GM12878 (cell line): ENCODE measurements around the gene IGFALS. TPM values are rescaled to one million over a fixed set of nuclear protein-coding genes. Genes with fewer than 3 reads are reported as not detected.

ENCODE experiments used
- ATAC-seq: fragments of 200-7000 bp; cut with Tn5 transposase; 3 replicates; pipeline ENCODE4 v1.9.1; 2020; ENCODE audit warnings: mild to moderate bottlenecking, moderate library complexity
- BruUV-seq: library from RNA; stranded (reverse); fragments of 400-500 nt; replicated peaks from 2 replicates; lab custom pipeline; 2021; lab: Mats Ljungman, UMichigan
- CTCF ChIA-PET: fragments of 300-600 bp; sonication (Branson Sonifier 250); formaldehyde crosslinking; extraction: SDS; loops from one replicate; lab custom pipeline; 2021; ENCODE audit warnings: inconsistent platforms; lab: Yijun Ruan, JAX
- POLR2A ChIA-PET: fragments of 350-600 bp; formaldehyde crosslinking; extraction: SDS; loops from one replicate; lab custom pipeline; 2021; ENCODE audit warnings: inconsistent platforms; lab: Charles Lee
- RAD21 ChIA-PET: fragments of 300-600 bp; sonication (Branson Sonifier 250); formaldehyde crosslinking; loops from one replicate; lab custom pipeline; 2023; ENCODE audit warnings: antibody characterized with exemption; ENCODE audit not compliant: unreplicated experiment; lab: Charles Lee
- SMC1A ChIA-PET: fragments of 300-600 bp; sonication (Branson Sonifier 250); formaldehyde crosslinking; loops from one replicate; lab custom pipeline; 2023; ENCODE audit not compliant: unreplicated experiment, uncharacterized antibody; lab: Charles Lee
- DNase-seq: peaks from one replicate; pipeline ENCODE4 v3.0.0-alpha.2; 2011; ENCODE audit warnings: low read depth, low spot score
- FAIRE-seq: peaks from 3 replicates; lab custom pipeline; 2011; peaks lifted over from hg19 to GRCh38; lab: Jason Lieb, UNC
- H2AFZ ChIP-seq: 2 replicates; pipeline ENCODE4 v1.6.0; 2011; ENCODE audit warnings: low read depth, low read length, control low read depth; ENCODE audit not compliant: control insufficient read depth
- H3K27ac ChIP-seq: 2 replicates; pipeline ENCODE4 v1.5.1; 2011; ENCODE audit warnings: control low read depth; ENCODE audit not compliant: control insufficient read depth, insufficient read depth
- H3K27me3 ChIP-seq, 2 experiments: replicated peaks in 1 of 2; 2 replicates each; pipeline versions ENCODE4 v1.6.0 to v1.6.1; 2011; ENCODE audit warnings: low read length in 1 of 2; ENCODE audit not compliant: control insufficient read depth in 2 of 2, insufficient read depth in 2 of 2
- H3K36me3 ChIP-seq, 2 experiments: 2 replicates each; pipeline ENCODE4 v1.5.1; 2011; ENCODE audit warnings: low read length in 1 of 2; ENCODE audit not compliant: control insufficient read depth in 2 of 2, insufficient read depth in 2 of 2
- H3K4me1 ChIP-seq: 2 replicates; pipeline ENCODE4 v1.6.1; 2011; ENCODE audit warnings: mild to moderate bottlenecking, low read length, moderate library complexity, mixed read lengths; ENCODE audit not compliant: control insufficient read depth, insufficient read depth
- H3K4me2 ChIP-seq: 2 replicates; pipeline ENCODE4 v1.6.0; 2011; ENCODE audit warnings: control low read depth; ENCODE audit not compliant: control insufficient read depth, insufficient read depth
- H3K4me3 ChIP-seq: fragments of 200-600 bp; sonication (generic); 2 replicates; pipeline ENCODE4 v1.5.1; 2016
- H3K79me2 ChIP-seq: 2 replicates; pipeline ENCODE4 v1.6.0; 2011; ENCODE audit warnings: low read length; ENCODE audit not compliant: control insufficient read depth, insufficient read depth
- H3K9ac ChIP-seq: 2 replicates; pipeline ENCODE4 v1.8.0; 2011; ENCODE audit warnings: low read length, control low read depth, mixed read lengths; ENCODE audit not compliant: control insufficient read depth, insufficient read depth
- H3K9me3 ChIP-seq: replicated peaks from 3 replicates; pipeline ENCODE4 v1.5.1; 2011; ENCODE audit warnings: mild to moderate bottlenecking, low read length; ENCODE audit not compliant: control insufficient read depth, insufficient read depth
- H4K20me1 ChIP-seq: 2 replicates; pipeline ENCODE4 v1.6.0; 2011; ENCODE audit not compliant: control insufficient read depth, insufficient read depth
- ATF7 ChIP-seq: fragments of 450-650 bp; IDR thresholded peaks from 2 replicates; pipeline ENCODE4 v1.6.1; 2016; ENCODE audit warnings: low read depth, mild to moderate bottlenecking
- BRCA1 ChIP-seq: IDR thresholded peaks from 2 replicates; pipeline ENCODE4 v1.6.1; 2011; ENCODE audit warnings: low read depth, low read length, improper control_type of control experiment
- CHD4 ChIP-seq: fragments of 200-600 bp; sonication (generic); IDR thresholded peaks from 2 replicates; pipeline ENCODE4 v1.6.1; 2016; ENCODE audit warnings: mild to moderate bottlenecking
- DPF2 ChIP-seq: fragments of 450-650 bp; IDR thresholded peaks from 2 replicates; pipeline ENCODE4 v1.6.1; 2017; ENCODE audit warnings: mild to moderate bottlenecking
- JUND ChIP-seq: IDR thresholded peaks from 2 replicates; pipeline ENCODE4 v1.6.1; 2012; ENCODE audit warnings: low read depth, mild to moderate bottlenecking, low read length, improper control_type of control experiment, moderate library complexity
- KLF5 ChIP-seq: fragments of 450-650 bp; IDR thresholded peaks from 2 replicates; pipeline ENCODE4 v1.6.1; 2014; ENCODE audit warnings: mild to moderate bottlenecking; ENCODE audit not compliant: partially characterized antibody
- MTA3 ChIP-seq: IDR thresholded peaks from 2 replicates; pipeline ENCODE4 v1.6.1; 2012; ENCODE audit warnings: low read length, inconsistent platforms, borderline replicate concordance
- NR2C1 ChIP-seq: fragments of 450-650 bp; IDR thresholded peaks from 2 replicates; pipeline ENCODE4 v1.6.1; 2017; ENCODE audit warnings: antibody characterized with exemption, mild to moderate bottlenecking, moderate library complexity
- RAD21 ChIP-seq: IDR thresholded peaks from 2 replicates; pipeline ENCODE4 v1.6.1; 2011; ENCODE audit warnings: mild to moderate bottlenecking, low read depth, low read length, moderate library complexity; ENCODE audit not compliant: insufficient read depth
- RAD51 ChIP-seq: fragments of 450-650 bp; IDR thresholded peaks from 2 replicates; pipeline ENCODE4 v1.6.1; 2016; ENCODE audit warnings: moderate library complexity, mild to moderate bottlenecking, inconsistent platforms
- RBBP5 ChIP-seq: fragments of 200-600 bp; sonication (generic); conservative IDR thresholded peaks from 2 replicates; pipeline ENCODE4 v1.6.1; 2016
- SPI1 ChIP-seq: IDR thresholded peaks from 2 replicates; pipeline ENCODE4 v1.6.1; 2011; ENCODE audit warnings: low read depth, mild to moderate bottlenecking, low read length, moderate library complexity, borderline replicate concordance; ENCODE audit not compliant: insufficient read depth
- SRF ChIP-seq, 2 experiments: IDR thresholded peaks; 2 replicates each; pipeline ENCODE4 v1.6.1; 2011; ENCODE audit warnings: low read depth in 2 of 2, low read length in 2 of 2, mild to moderate bottlenecking in 1 of 2, moderate library complexity in 1 of 2
- SUPT20H ChIP-seq: IDR thresholded peaks from 2 replicates; pipeline ENCODE4 v1.6.1; 2011; ENCODE audit warnings: low read depth, mild to moderate bottlenecking, low read length, moderate library complexity, borderline replicate concordance; ENCODE audit not compliant: control insufficient read depth
- TCF3 ChIP-seq: IDR thresholded peaks from 2 replicates; pipeline ENCODE4 v1.6.1; 2012; ENCODE audit warnings: low read depth, mild to moderate bottlenecking, low read length, borderline replicate concordance; ENCODE audit not compliant: insufficient read depth
- TCF7 ChIP-seq: IDR thresholded peaks from 2 replicates; pipeline ENCODE4 v1.6.1; 2014; ENCODE audit warnings: antibody characterized with exemption, borderline replicate concordance
- ZBTB4 ChIP-seq: fragments of 450-650 bp; formaldehyde crosslinking; IDR thresholded peaks from 2 replicates; pipeline ENCODE4 v1.4.0; 2022; ENCODE audit warnings: mild to moderate bottlenecking, moderate library complexity
- ZNF217 ChIP-seq: fragments of 450-650 bp; IDR thresholded peaks from 2 replicates; pipeline ENCODE4 v1.6.1; 2017; ENCODE audit warnings: antibody characterized with exemption, mild to moderate bottlenecking
- ZNF24 ChIP-seq: fragments of 450-650 bp; IDR thresholded peaks from 2 replicates; pipeline ENCODE4 v1.6.1; 2017; ENCODE audit warnings: antibody characterized with exemption, mild to moderate bottlenecking
- whole genome bisulfite sequencing: methylation state at CpG from one replicate; pipeline ENCODE4 v1.1.6; 2016; ENCODE audit warnings: low lambda C conversion rate; ENCODE audit not compliant: insufficient replicate concordance, insufficient coverage; ENCODE audit errors: missing lambda C conversion rate; 5-methylcytosine and 5-hydroxymethylcytosine counted together
- in situ Hi-C: fragments of 300-500 bp; cut with MboI; formaldehyde crosslinking; loops from 9 replicates; pipeline ENCODE4 v1.14.3; 2018; ENCODE audit warnings: mixed read lengths
- intact Hi-C: fragments of 100-400 bp; cut with micrococcal nuclease; formaldehyde crosslinking; loops from one replicate; pipeline ENCODE4 v1.14.2; 2022; ENCODE audit not compliant: unreplicated experiment
- polyA plus RNA-seq, 11 experiments: library from polyadenylated mRNA; depleted of rRNA in 4 of 11; unstranded in 6 of 11; stranded (reverse) in 5 of 11; fragments of >200 nt; fragmentation: Nextera tagmentation in 4 of 11; fragmentation: Illumina TruSeq in 1 of 11; extraction: Ambion mirVana in 4 of 11; extraction: Trizol in 1 of 11; gene quantifications; 1 replicate in 1 of 11; 2 replicates in 10 of 11; pipeline versions ENCODE4 v1.2.1 to v1.2.3, GENCODE V29; 2011 to 2016; ENCODE audit warnings: inconsistent platforms in 2 of 11, missing spikeins in 2 of 11, low read depth in 1 of 11
- total RNA-seq, 4 experiments: library from RNA; depleted of rRNA in 3 of 4; stranded (reverse); fragments of >200 nt in 3 of 4; fragmentation: Illumina TruSeq in 1 of 4; extraction: Trizol in 1 of 4; gene quantifications; 2 replicates each; pipeline versions ENCODE4 v1.2.1 to v1.2.3, GENCODE V29; 2013 to 2021
- TF ChIP-seq, protein P1 (sequence below): fragments of 450-650 bp; IDR thresholded peaks from 2 replicates; pipeline ENCODE4 v1.6.1; 2017; ENCODE audit warnings: borderline replicate concordance

IGFALS gene
- total and polyA plus RNA-seq, 10 of the 15 experiments (the other 5 are each of a cell fraction or from before 2014, with no cell fraction given) = 0.04 to 0.11 TPM; not detected in 8

GRCh38 chr16:1822801-1823200, 29.3 kb upstream of the IGFALS start (continued):
- TF ChIP-seq ZBTB4 (CRISPR knock-in tag) (no peak), RBBP5 (no peak), NR2C1 (no peak), CHD4 (no peak), ATF7 (no peak), TCF7 (no peak), DPF2 (no peak), ZNF217 (no peak), TCF3 (no peak), ZNF24 (no peak)

DNA sequence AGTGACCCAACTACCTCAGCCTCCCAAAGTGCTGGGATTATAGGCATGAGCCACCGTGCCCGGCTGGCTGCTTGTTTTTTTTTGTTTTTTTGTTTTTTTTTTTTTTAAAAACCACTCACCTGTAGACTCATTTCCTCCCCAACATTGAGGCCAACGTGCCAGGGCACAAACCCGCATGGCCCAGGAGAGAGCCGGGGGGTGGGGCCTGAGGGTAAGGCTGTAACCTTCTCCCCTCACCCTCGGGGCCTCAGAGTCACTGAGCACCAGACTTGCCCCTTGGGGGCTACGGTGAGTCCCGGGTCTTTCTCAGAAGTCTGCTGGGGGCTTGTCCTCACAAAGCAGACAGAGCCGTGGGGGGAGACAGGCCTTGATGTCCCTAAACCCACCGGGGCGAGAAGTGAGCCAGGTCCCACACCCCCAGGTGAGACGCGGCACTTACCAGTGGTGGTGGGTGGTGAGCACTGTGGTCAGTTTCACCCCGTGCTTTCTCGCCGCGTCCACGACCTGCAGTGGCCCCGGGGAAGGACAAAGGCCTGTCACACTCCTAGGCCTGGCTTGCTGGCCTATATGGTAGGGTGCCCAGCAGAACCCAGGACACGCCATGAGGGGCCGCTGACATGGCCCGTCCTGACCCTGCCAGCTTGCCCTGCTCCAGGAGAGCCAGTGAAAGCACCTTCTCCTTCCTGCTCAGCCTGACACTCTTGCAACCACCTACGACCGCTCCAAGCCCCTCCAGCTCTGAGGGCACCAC, 28.5 kb upstream of the IGFALS start:
- 67% methylated on average over 21 of the region's 24 CpGs for WGBS
- H3K4me3 ChIP-seq = no peak overlapping the region
- no peak overlapping the region for H3K4me2 ChIP-seq
- ChIA-PET CTCF (no interaction called here), POLR2A (no interaction called here), SMC1A (no interaction called here), RAD21 (no interaction called here)
- ATAC-seq (no peak), FAIRE-seq (no peak), DNase-seq (no peak)
- no peak overlapping the region for H3K27ac ChIP-seq
- no peaks in the 10 kb centered on the region for H3K36me3 ChIP-seq
- in situ Hi-C loops (no loop called here), intact Hi-C loops (no loop called here)
- no peaks in the 10 kb centered on the region for H4K20me1 ChIP-seq
- no peaks in the 10 kb centered on the region for H3K27me3 ChIP-seq
- no peaks in the 10 kb centered on the region for H3K9me3 ChIP-seq
- BruUV-seq = no TSS peak
- no peaks in the 10 kb centered on the region for H3K4me1 ChIP-seq
- H3K79me2 ChIP-seq = peaks cover under 1% of the 10 kb centered on the region
- no peak overlapping the region for H3K9ac ChIP-seq
- no peak overlapping the region for H2AFZ ChIP-seq
- TF ChIP-seq RAD51 (no peak), JUND (no peak), BRCA1 (no peak), SPI1 (no peak), SRF (IDR thresholded peaks at IDR 0.05; ENCODE audit: low read depth in 2 of 2, low read length in 2 of 2) (no peak), MTA3 (no peak), RAD21 (no peak), KLF5 (no peak), ZNF217 (no peak), SUPT20H (no peak)
- TF ChIP-seq, protein P1, sequence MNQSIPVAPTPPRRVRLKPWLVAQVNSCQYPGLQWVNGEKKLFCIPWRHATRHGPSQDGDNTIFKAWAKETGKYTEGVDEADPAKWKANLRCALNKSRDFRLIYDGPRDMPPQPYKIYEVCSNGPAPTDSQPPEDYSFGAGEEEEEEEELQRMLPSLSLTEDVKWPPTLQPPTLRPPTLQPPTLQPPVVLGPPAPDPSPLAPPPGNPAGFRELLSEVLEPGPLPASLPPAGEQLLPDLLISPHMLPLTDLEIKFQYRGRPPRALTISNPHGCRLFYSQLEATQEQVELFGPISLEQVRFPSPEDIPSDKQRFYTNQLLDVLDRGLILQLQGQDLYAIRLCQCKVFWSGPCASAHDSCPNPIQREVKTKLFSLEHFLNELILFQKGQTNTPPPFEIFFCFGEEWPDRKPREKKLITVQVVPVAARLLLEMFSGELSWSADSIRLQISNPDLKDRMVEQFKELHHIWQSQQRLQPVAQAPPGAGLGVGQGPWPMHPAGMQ = no peak
